IPS DF 19.7 (cell line): ENCODE measurements around the gene FAM184B.
A peak's percentile ranks its signal among the peaks of the same experiment; 100 is the strongest.

ENCODE experiments used
- DNase-seq: peaks from one replicate; pipeline ENCODE4 v3.0.0-alpha.2; 2013; ENCODE audit warnings: low read depth, low spot score

Gene FAM184B

GRCh38 chr4:17781300-17782287 is at the start of gene FAM184B:
Gene FAM184B (minus strand): TSS chr4:17781621. CDS start chr4:17781299, 322 bp downstream.
- no peak for DNase-seq

- DNase-seq, result no peak
Observed at GRCh38 chr4:17823871-17824669, 42.6 kb upstream of the FAM184B start.

DNA sequence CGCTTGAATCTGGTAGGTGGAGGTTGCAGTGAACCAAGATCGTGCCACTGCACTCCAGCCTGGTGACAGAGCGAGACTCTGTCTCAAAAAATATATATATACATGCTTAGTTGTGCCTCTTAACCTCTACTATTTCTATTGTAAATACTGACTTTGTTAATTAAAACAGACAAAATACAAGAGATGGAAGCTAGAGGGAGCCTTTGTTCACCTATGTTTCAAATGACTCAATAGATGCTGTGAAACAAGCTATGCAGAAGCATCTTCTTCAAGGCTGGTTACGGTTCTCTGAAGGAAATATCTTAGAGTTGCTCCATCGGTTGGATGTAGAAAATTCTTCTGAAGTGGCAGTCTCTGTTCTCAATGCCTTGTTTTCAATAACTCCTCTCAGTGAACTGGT is 35.6 kb upstream of the FAM184B start:
- no peak for DNase-seq

DNA sequence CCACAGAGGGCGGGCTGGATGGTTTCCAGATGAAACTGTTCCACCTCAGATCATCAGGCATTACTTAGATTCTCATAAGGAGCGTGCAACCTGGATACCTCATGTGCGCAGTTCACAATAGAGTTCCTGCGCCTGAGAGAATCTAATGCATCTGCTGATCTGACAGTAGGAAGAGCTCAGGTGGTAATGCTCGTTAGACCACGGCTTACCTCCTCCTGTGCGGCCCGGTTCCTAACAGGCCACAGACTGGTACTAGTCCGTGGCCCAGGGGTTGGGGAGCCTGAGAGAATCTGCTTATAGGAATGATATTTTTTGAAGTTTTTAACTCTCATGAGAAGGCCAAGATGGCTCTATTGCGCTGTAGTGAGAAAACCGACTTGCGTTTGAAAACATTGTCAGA is 34.7 kb upstream of the FAM184B start:
- DNase-seq, result no peak

GRCh38 chr4:17814140-17814539 is 32.7 kb upstream of the FAM184B start:
- no peak for DNase-seq

DNA sequence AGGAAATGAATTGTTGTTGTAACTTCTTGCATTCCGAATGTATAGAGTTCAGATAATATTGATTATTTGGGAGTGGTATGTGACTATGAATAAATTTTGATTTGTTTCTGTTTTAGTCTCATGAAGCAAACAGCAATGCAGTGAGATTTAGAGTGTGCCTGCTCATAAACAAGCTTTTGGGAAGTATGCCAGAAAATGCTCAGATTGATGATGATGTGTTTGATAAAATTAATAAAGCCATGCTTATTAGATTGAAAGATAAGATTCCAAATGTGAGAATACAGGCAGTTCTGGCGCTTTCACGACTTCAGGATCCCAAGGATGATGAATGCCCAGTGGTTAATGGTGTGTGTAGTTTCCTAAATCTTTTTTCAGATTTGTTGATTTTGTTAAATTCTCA is 31.4 kb upstream of the FAM184B start:
- no peak for DNase-seq

- no peak for DNase-seq
Observed at GRCh38 chr4:17812125-17812524, 30.7 kb upstream of the FAM184B start.

- DNase-seq, result no peak
Observed at GRCh38 chr4:17811078-17811603, 29.7 kb upstream of the FAM184B start.

- DNase-seq, result peak; percentile 94
Observed at GRCh38 chr4:17810260-17811077, 29.0 kb upstream of the FAM184B start, which contains the start of the genes DCAF16 and NCAPG. Gene DCAF16 (minus strand): TSS chr4:17810757. CDS start chr4:17804141, 6,616 bp downstream. Gene NCAPG (plus strand): TSS chr4:17810979. CDS start chr4:17811078, 99 bp downstream.

DNA sequence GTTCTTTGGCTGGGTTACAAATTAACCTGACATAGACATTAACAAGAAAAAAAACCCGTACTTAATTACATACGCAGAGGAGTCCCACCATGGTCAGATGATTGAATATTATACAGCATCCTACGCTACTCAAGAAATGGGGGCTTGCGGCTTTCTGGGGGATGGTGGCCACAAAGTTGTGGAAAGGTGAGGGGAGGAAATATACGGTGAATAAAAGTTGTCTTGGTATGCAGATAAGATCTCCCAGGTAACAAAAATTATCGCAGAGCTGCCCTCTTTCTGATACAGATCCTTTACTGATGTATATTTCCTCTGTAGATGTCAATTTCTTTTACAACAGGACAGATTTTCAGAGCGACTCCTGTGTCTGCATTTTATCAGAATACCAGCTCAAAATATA is 28.2 kb upstream of the FAM184B start:
- DNase-seq, result no peak

DNA sequence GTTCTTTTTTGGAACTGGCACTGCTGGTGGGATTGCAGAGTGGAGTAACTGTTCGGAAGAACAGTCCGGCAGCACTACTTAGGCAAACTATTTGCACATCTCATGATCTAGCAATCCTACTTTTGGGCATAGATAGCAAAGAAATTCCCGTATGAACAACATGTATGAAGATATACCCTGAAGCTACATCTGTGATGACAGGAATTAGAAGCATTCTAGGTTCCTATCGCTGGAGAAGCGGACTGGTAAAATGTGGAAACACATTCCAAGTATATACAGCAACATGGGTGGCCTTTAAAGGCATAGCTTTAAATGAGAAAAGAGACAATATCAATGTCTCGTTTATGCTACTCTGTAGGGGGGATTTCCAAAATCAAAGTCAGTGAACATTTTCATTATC is 26.0 kb upstream of the FAM184B start:
- no peak for DNase-seq

DNA sequence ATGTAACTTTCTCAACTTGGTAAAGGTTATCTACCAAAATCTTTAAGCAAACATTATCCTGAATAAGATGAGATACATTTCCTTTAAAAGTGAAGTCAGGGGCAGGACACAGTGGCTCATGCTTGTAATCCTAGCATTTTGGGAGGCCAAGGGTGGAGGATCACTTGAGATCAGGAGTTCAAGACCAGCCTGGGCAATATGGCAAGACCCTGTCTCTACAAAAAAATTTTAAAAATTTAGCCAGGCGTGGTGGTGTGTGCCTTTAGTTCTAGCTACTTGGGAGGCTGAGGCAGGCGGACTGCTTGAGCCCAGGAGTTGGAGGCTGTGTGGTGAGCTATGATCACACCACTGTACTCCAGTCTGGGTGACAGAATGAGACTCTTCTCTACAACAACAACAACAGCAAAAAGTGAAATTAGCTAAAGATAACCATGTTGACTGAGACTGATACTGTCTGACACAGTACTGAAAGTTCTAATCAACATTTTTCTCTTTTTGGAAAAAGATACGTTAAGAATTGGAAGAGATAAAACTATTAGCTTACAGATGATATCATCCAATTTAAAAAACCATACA is 24.2 kb upstream of the FAM184B start:
- DNase-seq, result no peak

DNA sequence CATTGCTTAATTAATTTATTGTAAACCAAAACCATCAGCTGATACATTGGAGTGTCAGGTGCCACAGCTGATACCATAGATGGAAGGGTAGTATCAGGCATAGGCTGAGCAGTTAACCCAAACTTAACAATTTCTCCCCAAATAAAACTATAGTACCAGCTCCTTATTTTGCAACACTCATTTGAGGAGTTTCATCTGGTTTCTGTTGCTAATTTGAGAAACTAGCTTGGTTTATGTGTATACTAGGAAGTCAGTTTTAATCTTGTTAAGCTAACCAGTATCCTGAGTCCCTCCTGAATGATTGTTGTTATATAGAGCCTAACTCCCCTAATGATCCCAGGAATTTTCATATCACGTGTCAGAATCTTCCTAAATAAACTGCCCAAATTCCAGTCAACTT is 16.4 kb upstream of the FAM184B start:
- no peak for DNase-seq

DNA sequence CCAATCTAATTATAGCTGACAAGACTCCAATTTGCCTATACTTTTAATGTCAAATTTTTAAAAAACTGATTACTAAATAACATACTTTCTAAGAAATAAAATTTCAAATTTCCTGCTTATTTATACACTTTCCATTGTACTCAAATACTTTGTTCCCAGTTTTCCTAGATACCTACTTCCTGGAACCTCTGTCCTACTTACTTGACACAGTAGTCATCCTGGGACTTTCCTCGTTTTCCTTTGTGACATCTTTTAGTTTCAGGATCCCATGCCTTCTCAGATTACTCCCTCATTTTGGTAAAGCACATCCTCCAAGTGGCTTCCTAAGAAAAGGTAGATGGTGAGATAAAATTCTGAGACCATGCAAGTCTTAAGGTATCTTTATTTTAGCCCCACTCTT is 13.3 kb upstream of the FAM184B start:
- no peak for DNase-seq

DNA sequence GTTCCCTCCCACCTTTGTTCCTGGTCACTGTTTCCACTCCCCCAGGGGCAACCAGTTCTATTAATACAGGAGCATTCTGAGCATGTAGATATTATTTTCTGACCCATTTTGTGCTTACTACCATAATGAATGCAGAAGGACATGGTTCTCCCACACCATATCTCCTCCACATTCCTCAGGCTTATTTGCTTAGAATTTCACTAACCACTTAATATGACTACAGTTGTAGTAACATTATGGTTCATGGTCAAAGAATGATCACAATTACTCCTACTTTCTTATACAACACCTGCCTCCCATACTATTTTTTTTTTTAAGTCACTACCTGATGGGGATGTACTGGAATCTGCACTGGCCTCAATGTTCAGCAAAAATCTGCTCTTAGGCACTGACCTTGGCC is 7.5 kb upstream of the FAM184B start:
- DNase-seq, result no peak

- DNase-seq, result no peak
Observed at GRCh38 chr4:17787315-17787714, 5.9 kb upstream of the FAM184B start.

DNA sequence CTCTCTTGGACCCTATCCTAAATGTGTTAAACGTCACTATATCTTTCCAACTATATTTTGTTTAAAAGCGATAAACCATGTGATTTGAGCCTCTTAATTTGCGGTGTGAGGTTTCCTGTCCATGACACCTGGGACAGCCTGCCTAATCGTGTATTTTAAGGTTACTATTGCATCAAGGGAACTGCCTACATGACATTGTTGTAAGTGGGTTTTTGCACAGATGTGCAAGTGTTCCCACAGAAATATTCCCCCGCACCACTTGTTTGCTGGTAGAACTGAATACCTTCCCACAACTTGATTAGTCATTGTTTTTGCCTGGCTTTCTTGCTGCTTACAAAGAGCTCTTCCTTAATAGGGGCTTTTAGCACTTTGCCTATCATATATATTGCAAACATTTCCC is 5.1 kb upstream of the FAM184B start:
- no peak for DNase-seq

DNA sequence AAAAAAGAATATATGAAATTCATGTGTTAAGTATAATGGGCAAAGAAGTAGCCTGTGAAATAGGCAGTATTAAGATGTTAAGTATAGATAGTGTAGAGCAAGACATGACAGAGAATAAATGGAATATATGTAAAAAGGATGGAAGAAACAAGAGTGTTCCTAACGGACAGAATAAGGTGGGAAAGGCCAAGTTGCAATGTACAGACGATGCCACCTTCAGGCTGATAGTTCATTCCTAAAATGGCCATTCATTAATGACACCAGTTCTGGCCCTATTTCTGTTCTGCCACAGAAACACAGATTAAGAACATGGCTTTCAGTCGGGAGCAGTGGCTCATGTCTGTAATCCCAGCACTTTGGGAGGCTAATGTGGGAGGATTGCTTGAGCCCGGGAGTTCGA is 4.4 kb upstream of the FAM184B start:
- no peak for DNase-seq

DNA sequence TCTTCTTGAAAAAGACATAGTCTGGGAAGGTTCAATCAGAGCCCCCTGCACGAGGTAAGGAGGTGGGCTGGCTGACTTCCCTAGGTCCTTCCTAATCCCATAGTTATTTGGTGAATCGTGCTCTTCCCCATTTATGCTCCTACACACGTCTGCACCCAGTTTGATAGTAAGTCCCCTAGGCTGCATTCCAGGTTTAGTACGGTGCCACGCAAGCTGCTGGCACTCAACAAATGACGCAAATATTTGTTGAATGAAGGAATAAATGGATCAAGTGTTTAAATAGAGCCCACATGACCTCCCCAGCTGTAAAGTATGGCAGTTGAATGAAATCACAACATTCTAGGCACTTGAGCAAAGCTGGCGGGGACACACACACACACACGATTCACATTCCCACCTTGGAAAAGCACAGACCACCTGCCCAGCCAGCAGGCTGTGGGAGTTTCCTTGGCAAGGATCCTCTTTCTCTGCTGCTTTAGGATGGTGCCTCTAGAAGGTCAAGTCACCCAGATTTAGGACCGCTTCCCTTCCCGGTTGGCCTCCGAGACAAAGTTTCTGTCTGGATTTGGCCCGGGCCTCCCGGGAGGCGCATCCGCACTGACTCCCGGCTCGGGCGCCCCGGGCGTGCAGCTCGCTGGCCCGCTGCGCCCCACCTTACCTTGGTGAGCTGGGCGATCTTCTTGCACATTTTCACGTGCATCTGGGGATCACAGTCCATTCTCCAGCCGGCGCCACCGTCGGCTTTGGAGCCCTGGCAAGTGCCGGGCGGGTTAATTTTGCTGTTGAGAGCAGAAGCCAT is 721 bp downstream of the FAM184B start:
- DNase-seq, result no peak

- DNase-seq, result no peak
Observed at GRCh38 chr4:17778431-17778830, 3.0 kb downstream of the FAM184B start.
